ENCODE measurements around the gene HBS1L.

HBS1L gene

GRCh38 chr6:134995536-134995935 is 59.1 kb downstream of the HBS1L start:
- Histone ChIP-seq H3K36me3 (ENCODE audit: low read length) (peaks cover 12% of the 10 kb centered on the region; the same call in 1 of the 2 replicates), H2AFZ (ENCODE audit: low read depth, low read length, severe bottlenecking) (no peak overlapping the region), H3K4me2 (ENCODE audit: low read depth, low read length, poor library complexity, severe bottlenecking) (no peak overlapping the region), H3K79me2 (ENCODE audit: insufficient read depth, low read length) (no peaks in the 10 kb centered on the region), H3K9ac (ENCODE audit: low read length) (no peak overlapping the region), H3K4me3 (ENCODE audit: insufficient read depth, low read length, poor library complexity, severe bottlenecking) (no peak overlapping the region), H3K9me2 (replicated peaks; ENCODE audit: insufficient read depth, low read length) (no peaks in the 10 kb centered on the region), H4K20me1 (ENCODE audit: low read depth, low read length) (no peaks in the 10 kb centered on the region), H3K27ac (ENCODE audit: low read depth, low read length) (no peak overlapping the region), H3K27me3 (ENCODE audit: low read length) (no peaks in the 10 kb centered on the region), H3F3A (ENCODE audit: insufficient read depth) (no peaks in the 10 kb centered on the region), H3K9me3 (ENCODE audit: insufficient read depth, low read length) (no peaks in the 10 kb centered on the region)
- TF ChIP-seq CTCF (IDR thresholded peaks at IDR 0.05; ENCODE audit: insufficient read depth, low read length, poor library complexity, severe bottlenecking) (no peak), EZH2phosphoT487 (conservative IDR thresholded peaks at IDR 0.05; ENCODE audit: low read length) (no peak)

GRCh38 chr6:134994431-134994830 is 60.2 kb downstream of the HBS1L start:
- no peak overlapping the region for H3K27ac ChIP-seq (ENCODE audit: low read depth, low read length)
- H2AFZ ChIP-seq (ENCODE audit: low read depth, low read length, severe bottlenecking), result no peak overlapping the region
- no peaks in the 10 kb centered on the region for H3K27me3 ChIP-seq (ENCODE audit: low read length)
- no peaks in the 10 kb centered on the region for H4K20me1 ChIP-seq (ENCODE audit: low read depth, low read length)
- H3K4me3 ChIP-seq (ENCODE audit: insufficient read depth, low read length, poor library complexity, severe bottlenecking), result no peak overlapping the region
- H3K4me2 ChIP-seq (ENCODE audit: low read depth, low read length, poor library complexity, severe bottlenecking), result no peak overlapping the region
- H3F3A ChIP-seq (ENCODE audit: insufficient read depth), result no peaks in the 10 kb centered on the region
- TF ChIP-seq CTCF (IDR thresholded peaks at IDR 0.05; ENCODE audit: insufficient read depth, low read length, poor library complexity, severe bottlenecking), result no peak
- TF ChIP-seq EZH2phosphoT487 (conservative IDR thresholded peaks at IDR 0.05; ENCODE audit: low read length), result no peak
- no peak overlapping the region for H3K9ac ChIP-seq (ENCODE audit: low read length)
- H3K9me2 ChIP-seq (replicated peaks; ENCODE audit: insufficient read depth, low read length), result no peaks in the 10 kb centered on the region
- H3K36me3 ChIP-seq (ENCODE audit: low read length), result peaks cover 12% of the 10 kb centered on the region; the same call in 1 of the 2 replicates
- no peaks in the 10 kb centered on the region for H3K9me3 ChIP-seq (ENCODE audit: insufficient read depth, low read length)
- H3K79me2 ChIP-seq (ENCODE audit: insufficient read depth, low read length), result no peaks in the 10 kb centered on the region

GRCh38 chr6:134992155-134992554 is 62.5 kb downstream of the HBS1L start:
- Histone ChIP-seq H3K36me3 (ENCODE audit: low read length) (peaks cover 15% of the 10 kb centered on the region; the same call in 1 of the 2 replicates), H4K20me1 (ENCODE audit: low read depth, low read length) (no peaks in the 10 kb centered on the region), H3K79me2 (ENCODE audit: insufficient read depth, low read length) (no peaks in the 10 kb centered on the region), H3K27me3 (ENCODE audit: low read length) (no peaks in the 10 kb centered on the region), H3K4me2 (ENCODE audit: low read depth, low read length, poor library complexity, severe bottlenecking) (no peak overlapping the region), H3K9me3 (ENCODE audit: insufficient read depth, low read length) (no peaks in the 10 kb centered on the region), H3K4me3 (ENCODE audit: insufficient read depth, low read length, poor library complexity, severe bottlenecking) (no peak overlapping the region), H3K9me2 (replicated peaks; ENCODE audit: insufficient read depth, low read length) (no peaks in the 10 kb centered on the region), H3K9ac (ENCODE audit: low read length) (no peak overlapping the region), H3F3A (ENCODE audit: insufficient read depth) (no peaks in the 10 kb centered on the region; the same call in 1 of the 2 replicates), H3K27ac (ENCODE audit: low read depth, low read length) (no peak overlapping the region), H2AFZ (ENCODE audit: low read depth, low read length, severe bottlenecking) (no peak overlapping the region)
- TF ChIP-seq EZH2phosphoT487 (conservative IDR thresholded peaks at IDR 0.05; ENCODE audit: low read length) (no peak), CTCF (IDR thresholded peaks at IDR 0.05; ENCODE audit: insufficient read depth, low read length, poor library complexity, severe bottlenecking) (no peak)

Measured in SU-DHL-6 (cell line).